Effector memory CD4-positive, alpha-beta T cell (primary cell): ENCODE data around the gene TTLL5.

Source experiments
- DNase-seq, 3 donors: peaks; one replicate each; pipeline ENCODE4 v3.0.0-alpha.2; 2020
- H3K27ac ChIP-seq: 2 replicates; pipeline ENCODE4 v1.7.0; 2013; ENCODE audit warnings: mild to moderate bottlenecking, low read length, moderate library complexity; ENCODE audit not compliant: insufficient read depth, poor library complexity, severe bottlenecking
- H3K27me3 ChIP-seq: replicated peaks from 2 replicates; pipeline ENCODE4 v1.7.0; 2013; ENCODE audit warnings: mild to moderate bottlenecking, low read length; ENCODE audit not compliant: insufficient read depth, control insufficient read depth, poor library complexity, severe bottlenecking
- H3K36me3 ChIP-seq: 2 replicates; pipeline ENCODE4 v1.7.0; 2013; ENCODE audit warnings: mild to moderate bottlenecking, low read length, moderate library complexity; ENCODE audit not compliant: control insufficient read depth, insufficient read depth
- H3K4me1 ChIP-seq: 2 replicates; pipeline ENCODE4 v1.7.0; 2013; ENCODE audit warnings: low read length, mild to moderate bottlenecking; ENCODE audit not compliant: control insufficient read depth, insufficient read depth, poor library complexity, severe bottlenecking
- H3K4me3 ChIP-seq: 2 replicates; pipeline ENCODE4 v1.7.0; 2013; ENCODE audit warnings: low read length, low read depth, mild to moderate bottlenecking; ENCODE audit not compliant: insufficient read depth, poor library complexity, severe bottlenecking
- H3K9me3 ChIP-seq: 2 replicates; pipeline ENCODE4 v1.7.0; 2013; ENCODE audit warnings: mild to moderate bottlenecking, low read length, moderate library complexity; ENCODE audit not compliant: control insufficient read depth

Gene TTLL5

GRCh38 chr14:75933712-75934296, 272.8 kb downstream of the TTLL5 start:
- H3K4me1 ChIP-seq: no peaks in the 10 kb centered on the region
- no peak overlapping the region for H3K27ac ChIP-seq
- no peaks in the 10 kb centered on the region for H3K27me3 ChIP-seq
- no peaks in the 10 kb centered on the region for H3K36me3 ChIP-seq
- no peak overlapping the region for H3K4me3 ChIP-seq
- DNase-seq: no peak
- no peaks in the 10 kb centered on the region for H3K9me3 ChIP-seq

- Histone ChIP-seq H3K36me3 (no peaks in the 10 kb centered on the region), H3K4me3 (no peak overlapping the region), H3K9me3 (no peaks in the 10 kb centered on the region), H3K27ac (no peak overlapping the region), H3K4me1 (no peaks in the 10 kb centered on the region), H3K27me3 (no peaks in the 10 kb centered on the region)
- no peak for DNase-seq
Observed at GRCh38 chr14:75934998-75935628, 274.1 kb downstream of the TTLL5 start.

GRCh38 chr14:75939200-75939599, 278.2 kb downstream of the TTLL5 start:
- no peaks in the 10 kb centered on the region for H3K4me1 ChIP-seq
- DNase-seq: no peak
- no peaks in the 10 kb centered on the region for H3K27me3 ChIP-seq
- no peaks in the 10 kb centered on the region for H3K36me3 ChIP-seq
- H3K27ac ChIP-seq: no peak overlapping the region
- no peak overlapping the region for H3K4me3 ChIP-seq
- no peaks in the 10 kb centered on the region for H3K9me3 ChIP-seq

GRCh38 chr14:75941030-75941429, 280.0 kb downstream of the TTLL5 start:
- no peak overlapping the region for H3K27ac ChIP-seq
- H3K9me3 ChIP-seq: no peaks in the 10 kb centered on the region
- H3K36me3 ChIP-seq: no peaks in the 10 kb centered on the region
- H3K4me3 ChIP-seq: no peak overlapping the region
- H3K27me3 ChIP-seq: no peaks in the 10 kb centered on the region
- no peak for DNase-seq
- H3K4me1 ChIP-seq: no peaks in the 10 kb centered on the region

DNA sequence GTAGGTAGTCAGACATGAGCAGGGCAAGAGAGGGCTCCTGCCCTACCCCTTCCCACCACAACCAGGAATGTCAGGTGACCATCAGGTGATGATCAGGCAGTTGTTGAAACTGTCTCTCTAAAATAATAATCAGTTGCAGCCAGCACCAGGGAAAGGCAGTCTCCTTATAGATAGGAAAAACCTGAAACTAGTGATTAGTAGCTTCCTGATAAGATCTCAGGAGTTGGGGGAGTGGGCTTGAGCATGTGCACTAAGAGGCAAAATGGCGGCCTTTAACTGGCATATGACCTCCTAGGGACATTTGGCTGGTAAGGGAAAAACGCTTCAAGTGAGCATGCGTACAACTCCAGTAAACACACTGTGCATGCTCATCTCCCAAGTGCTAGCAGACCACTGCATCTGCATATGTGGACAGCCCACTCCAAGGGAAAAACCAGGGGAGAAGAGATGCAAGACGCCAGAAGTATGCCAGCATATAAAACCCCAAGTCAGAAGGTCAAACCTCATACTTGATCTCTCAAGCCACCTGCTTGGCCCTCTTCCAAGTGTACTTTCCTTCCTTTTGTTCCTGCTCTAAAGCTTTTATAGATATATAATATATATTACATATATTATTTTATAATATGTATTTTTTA, 283.7 kb downstream of the TTLL5 start:
- Histone ChIP-seq H3K4me1 (no peaks in the 10 kb centered on the region), H3K9me3 (no peaks in the 10 kb centered on the region), H3K4me3 (no peak overlapping the region), H3K27me3 (no peaks in the 10 kb centered on the region), H3K27ac (no peak overlapping the region), H3K36me3 (no peaks in the 10 kb centered on the region)
- no peak for DNase-seq

- Histone ChIP-seq H3K27me3 (no peaks in the 10 kb centered on the region), H3K9me3 (no peaks in the 10 kb centered on the region), H3K4me3 (no peak overlapping the region), H3K4me1 (no peaks in the 10 kb centered on the region), H3K27ac (no peak overlapping the region), H3K36me3 (no peaks in the 10 kb centered on the region)
- DNase-seq: no peak
Observed at GRCh38 chr14:75946785-75947184, 285.7 kb downstream of the TTLL5 start.

GRCh38 chr14:75952489-75952888, 291.4 kb downstream of the TTLL5 start:
- Histone ChIP-seq H3K4me1 (no peaks in the 10 kb centered on the region), H3K27me3 (no peaks in the 10 kb centered on the region), H3K4me3 (no peak overlapping the region), H3K27ac (no peak overlapping the region), H3K36me3 (no peaks in the 10 kb centered on the region), H3K9me3 (no peaks in the 10 kb centered on the region)
- DNase-seq: no peak

- no peaks in the 10 kb centered on the region for H3K27me3 ChIP-seq
- H3K27ac ChIP-seq: no peak overlapping the region
- no peaks in the 10 kb centered on the region for H3K4me1 ChIP-seq
- DNase-seq: no peak
- no peaks in the 10 kb centered on the region for H3K9me3 ChIP-seq
- no peak overlapping the region for H3K4me3 ChIP-seq
- no peaks in the 10 kb centered on the region for H3K36me3 ChIP-seq
Observed at GRCh38 chr14:75959031-75959430, 298.0 kb downstream of the TTLL5 start.

DNA sequence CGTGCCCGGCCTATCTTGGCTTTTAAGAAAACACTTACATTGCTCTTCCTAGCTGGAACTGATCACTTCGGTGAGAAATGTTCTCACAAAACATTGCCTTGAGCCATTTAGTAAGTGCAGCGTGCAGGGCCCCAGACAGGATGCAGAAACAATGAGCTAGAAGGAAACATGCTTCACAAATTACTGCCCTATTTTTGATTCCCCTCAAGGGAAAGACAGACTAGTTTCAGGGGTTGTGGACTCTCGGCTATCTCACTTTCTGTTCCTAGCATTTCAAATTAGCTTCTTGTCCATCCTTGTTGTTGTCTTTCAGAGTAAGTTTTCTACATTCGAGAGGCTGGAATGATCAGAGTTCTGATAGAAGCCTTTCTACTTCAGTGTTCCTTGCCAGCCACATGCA, 299.2 kb downstream of the TTLL5 start:
- Histone ChIP-seq H3K4me3 (no peak overlapping the region), H3K4me1 (no peaks in the 10 kb centered on the region), H3K27ac (no peak overlapping the region), H3K27me3 (no peaks in the 10 kb centered on the region), H3K36me3 (no peaks in the 10 kb centered on the region), H3K9me3 (no peaks in the 10 kb centered on the region)
- no peak for DNase-seq

GRCh38 chr14:75961662-75962061, 300.6 kb downstream of the TTLL5 start:
- DNase-seq: no peak
- Histone ChIP-seq H3K4me3 (no peak overlapping the region), H3K4me1 (no peaks in the 10 kb centered on the region), H3K9me3 (no peaks in the 10 kb centered on the region), H3K27me3 (no peaks in the 10 kb centered on the region), H3K27ac (no peak overlapping the region), H3K36me3 (no peaks in the 10 kb centered on the region)
